Keratinocyte (primary cell): ENCODE measurements around the gene ZNF407. TPM values are rescaled to one million over a fixed set of nuclear protein-coding genes. Genes with fewer than 3 reads are reported as not detected.

Experiments
- DNase-seq: peaks from one replicate; pipeline ENCODE4 v3.0.0-alpha.2; 2011; ENCODE audit warnings: low read depth, missing footprints, low spot score
- FAIRE-seq: peaks from 2 replicates; lab custom pipeline; 2011; peaks lifted over from hg19 to GRCh38; lab: Jason Lieb, UNC
- H2AFZ ChIP-seq: 2 replicates; pipeline ENCODE4 v1.6.0; 2012; ENCODE audit warnings: low read length, control low read depth, inconsistent platforms; ENCODE audit not compliant: control insufficient read depth
- H3K27ac ChIP-seq: 2 replicates; pipeline ENCODE4 v1.5.1; 2011; ENCODE audit warnings: low read length; ENCODE audit not compliant: control insufficient read depth, insufficient read depth
- H3K27me3 ChIP-seq: 3 replicates; pipeline ENCODE4 v1.6.0; 2011; ENCODE audit warnings: low read length; ENCODE audit not compliant: control insufficient read depth, insufficient read depth; ENCODE audit errors: extremely low read depth
- H3K36me3 ChIP-seq, 2 experiments: 2 replicates in 1 of 2; 3 replicates in 1 of 2; pipeline ENCODE4 v1.5.1; 2011; ENCODE audit warnings: low read length in 2 of 2, mild to moderate bottlenecking in 1 of 2; ENCODE audit not compliant: control insufficient read depth in 2 of 2, insufficient read depth in 2 of 2; ENCODE audit errors: extremely low read depth in 1 of 2
- H3K4me1 ChIP-seq: 3 replicates; pipeline ENCODE4 v1.5.1; 2011; ENCODE audit warnings: low read length; ENCODE audit not compliant: control insufficient read depth, insufficient read depth; ENCODE audit errors: extremely low read depth
- H3K4me2 ChIP-seq: 3 replicates; pipeline ENCODE4 v1.6.0; 2011; ENCODE audit warnings: low read depth, low read length; ENCODE audit not compliant: control insufficient read depth, insufficient read depth; ENCODE audit errors: extremely low read depth
- H3K4me3 ChIP-seq, 3 experiments: fragments of 200-600 bp in 1 of 3; sonication (generic) in 1 of 3; 2 replicates in 2 of 3; 3 replicates in 1 of 3; pipeline ENCODE4 v1.5.1; 2011 to 2016; ENCODE audit warnings: low read length in 3 of 3, mild to moderate bottlenecking in 3 of 3, control low read depth in 2 of 3, inconsistent platforms in 1 of 3, low read depth in 1 of 3, mixed read lengths in 1 of 3, mixed run types in 1 of 3, moderate library complexity in 1 of 3; ENCODE audit not compliant: control insufficient read depth in 2 of 3, insufficient read depth in 2 of 3; ENCODE audit errors: extremely low read depth in 1 of 3
- H3K79me2 ChIP-seq: 2 replicates; pipeline ENCODE4 v1.6.0; 2012; ENCODE audit warnings: low read length; ENCODE audit not compliant: control insufficient read depth, insufficient read depth
- H3K9ac ChIP-seq: 3 replicates; pipeline ENCODE4 v1.6.0; 2011; ENCODE audit warnings: low read length; ENCODE audit not compliant: control insufficient read depth, insufficient read depth; ENCODE audit errors: extremely low read depth
- H3K9me1 ChIP-seq: 3 replicates; pipeline ENCODE4 v1.6.0; 2011; ENCODE audit warnings: low read length; ENCODE audit not compliant: control insufficient read depth, insufficient read depth; ENCODE audit errors: extremely low read depth
- H3K9me3 ChIP-seq: 2 replicates; pipeline ENCODE4 v1.5.1; 2012; ENCODE audit warnings: low read depth, low read length; ENCODE audit not compliant: control insufficient read depth
- H4K20me1 ChIP-seq: 3 replicates; pipeline ENCODE4 v1.6.0; 2011; ENCODE audit warnings: low read length; ENCODE audit not compliant: control insufficient read depth, insufficient read depth; ENCODE audit errors: extremely low read depth
- EZH2 ChIP-seq: IDR thresholded peaks from one replicate; pipeline ENCODE4 v1.6.1; 2012; ENCODE audit warnings: inconsistent platforms, mild to moderate bottlenecking, low read length, moderate library complexity
- dilution Hi-C: fragments of 300-500 bp; cut with MboI; formaldehyde crosslinking; loops from one replicate; pipeline ENCODE4 v1.7.0; 2020; ENCODE audit warnings: low sequenced_read_pairs; ENCODE audit not compliant: extremely low pct_ligation_motif_present
- polyA plus RNA-seq, 5 experiments: library from polyadenylated mRNA; depleted of rRNA in 3 of 5; stranded (reverse) in 3 of 5; stranded (forward) in 1 of 5; unstranded in 1 of 5; fragments of >200 nt; gene quantifications; 1 replicate in 1 of 5; 2 replicates in 3 of 5; 3 replicates in 1 of 5; pipeline versions ENCODE4 v1.2.1 to v1.2.3, GENCODE V29; 2011 to 2012; ENCODE audit warnings: missing spikeins in 2 of 5, low read depth in 1 of 5, low replicate concordance in 1 of 5
- TF ChIP-seq, protein P1 (sequence below), 3 experiments: IDR thresholded peaks in 1 of 3; conservative IDR thresholded peaks in 1 of 3; optimal IDR thresholded peaks in 1 of 3; 2 replicates in 2 of 3; 3 replicates in 1 of 3; pipeline versions ENCODE3 to v1.5.1; 2011; ENCODE audit warnings: low read length in 3 of 3, mild to moderate bottlenecking in 3 of 3, moderate library complexity in 2 of 3, control low read depth in 1 of 3, inconsistent platforms in 1 of 3; ENCODE audit not compliant: insufficient read depth in 2 of 3; ENCODE audit errors: extremely low read depth in 1 of 3

The ZNF407 gene
- polyA plus RNA-seq, 1 donor (not counting 4 experiments of a cell fraction or from before 2014, with no cell fraction given) = 3.8 TPM

DNA sequence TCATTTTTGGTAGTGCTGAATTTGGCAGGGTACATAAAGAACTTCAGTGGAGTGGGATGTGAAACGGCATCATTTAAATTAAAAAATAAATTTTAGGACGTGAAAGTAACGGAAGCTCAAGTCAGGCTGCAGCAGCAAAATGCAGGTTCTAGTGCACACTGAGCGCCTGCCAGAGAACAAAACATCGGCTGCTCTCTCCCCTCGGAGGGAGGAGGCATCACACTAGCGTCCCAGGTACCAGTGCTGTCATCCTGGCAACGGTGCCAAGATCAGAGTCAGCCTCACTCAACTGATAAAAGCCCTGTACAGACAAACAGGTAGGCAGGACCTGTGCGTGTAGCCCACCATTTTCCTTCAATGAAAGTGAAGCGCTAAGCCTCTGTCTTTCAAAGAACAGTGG is 349.7 kb downstream of the ZNF407 start:
- Histone ChIP-seq H2AFZ (no peak overlapping the region), H3K27ac (no peak overlapping the region), H3K36me3 (no peaks in the 10 kb centered on the region), H3K9me3 (no peaks in the 10 kb centered on the region), H3K79me2 (no peaks in the 10 kb centered on the region), H4K20me1 (no peaks in the 10 kb centered on the region), H3K9ac (no peak overlapping the region), H3K9me1 (no peaks in the 10 kb centered on the region), H3K4me2 (no peak overlapping the region), H3K4me1 (peaks cover 3% of the 10 kb centered on the region), H3K27me3 (no peaks in the 10 kb centered on the region), H3K4me3 (no peak overlapping the region)
- dilution Hi-C loops = no loop called here
- DNase-seq = no peak
- TF ChIP-seq, protein P1, sequence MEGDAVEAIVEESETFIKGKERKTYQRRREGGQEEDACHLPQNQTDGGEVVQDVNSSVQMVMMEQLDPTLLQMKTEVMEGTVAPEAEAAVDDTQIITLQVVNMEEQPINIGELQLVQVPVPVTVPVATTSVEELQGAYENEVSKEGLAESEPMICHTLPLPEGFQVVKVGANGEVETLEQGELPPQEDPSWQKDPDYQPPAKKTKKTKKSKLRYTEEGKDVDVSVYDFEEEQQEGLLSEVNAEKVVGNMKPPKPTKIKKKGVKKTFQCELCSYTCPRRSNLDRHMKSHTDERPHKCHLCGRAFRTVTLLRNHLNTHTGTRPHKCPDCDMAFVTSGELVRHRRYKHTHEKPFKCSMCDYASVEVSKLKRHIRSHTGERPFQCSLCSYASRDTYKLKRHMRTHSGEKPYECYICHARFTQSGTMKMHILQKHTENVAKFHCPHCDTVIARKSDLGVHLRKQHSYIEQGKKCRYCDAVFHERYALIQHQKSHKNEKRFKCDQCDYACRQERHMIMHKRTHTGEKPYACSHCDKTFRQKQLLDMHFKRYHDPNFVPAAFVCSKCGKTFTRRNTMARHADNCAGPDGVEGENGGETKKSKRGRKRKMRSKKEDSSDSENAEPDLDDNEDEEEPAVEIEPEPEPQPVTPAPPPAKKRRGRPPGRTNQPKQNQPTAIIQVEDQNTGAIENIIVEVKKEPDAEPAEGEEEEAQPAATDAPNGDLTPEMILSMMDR (optimal IDR thresholded peaks at IDR 0.05 in 1 of 3, IDR thresholded peaks at IDR 0.05 in 1 of 3, conservative IDR thresholded peaks at IDR 0.05 in 1 of 3; ENCODE audit: extremely low read depth in 1 of 3, insufficient read depth in 2 of 3, low read length in 3 of 3) = no peak
- no peak for TF ChIP-seq EZH2
- no peak for FAIRE-seq

DNA sequence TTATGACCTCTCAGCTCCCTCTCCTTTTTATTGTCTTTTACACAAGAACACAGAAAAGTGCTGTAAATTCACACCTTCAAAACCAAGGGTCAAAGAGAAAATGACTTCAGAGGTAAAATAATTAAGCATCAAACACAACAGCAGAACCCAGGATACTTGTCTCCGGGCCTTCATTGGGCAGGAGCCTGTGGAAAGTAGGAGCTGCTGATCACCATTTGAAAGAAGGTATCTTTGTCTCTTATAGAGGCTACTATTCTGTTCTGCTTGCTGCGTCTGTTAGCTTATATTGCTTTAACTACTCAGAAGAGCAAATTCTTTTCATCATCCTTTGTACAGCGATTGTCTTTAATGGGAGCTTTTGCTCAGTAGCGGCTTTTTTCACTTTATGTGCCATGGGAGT is 350.2 kb downstream of the ZNF407 start:
- FAIRE-seq (no peak), DNase-seq (no peak)
- H3K36me3 ChIP-seq = no peaks in the 10 kb centered on the region
- H3K27ac ChIP-seq = no peak overlapping the region
- TF ChIP-seq EZH2 = no peak
- TF ChIP-seq, protein P1 (optimal IDR thresholded peaks at IDR 0.05 in 1 of 3, IDR thresholded peaks at IDR 0.05 in 1 of 3, conservative IDR thresholded peaks at IDR 0.05 in 1 of 3; ENCODE audit: extremely low read depth in 1 of 3, insufficient read depth in 2 of 3, low read length in 3 of 3) = no peak
- no peaks in the 10 kb centered on the region for H3K9me3 ChIP-seq
- no peaks in the 10 kb centered on the region for H4K20me1 ChIP-seq
- H3K27me3 ChIP-seq = no peaks in the 10 kb centered on the region
- H3K9me1 ChIP-seq = no peaks in the 10 kb centered on the region
- no peak overlapping the region for H2AFZ ChIP-seq
- no peak overlapping the region for H3K9ac ChIP-seq
- peaks cover 3% of the 10 kb centered on the region for H3K4me1 ChIP-seq
- dilution Hi-C loops = no loop called here
- H3K4me2 ChIP-seq = no peak overlapping the region
- no peak overlapping the region for H3K4me3 ChIP-seq
- H3K79me2 ChIP-seq = no peaks in the 10 kb centered on the region
